Measurements from ENCODE around the gene SEMA3C. TPM values are rescaled to one million over a fixed set of nuclear protein-coding genes. Genes with fewer than 3 reads are reported as not detected.
A peak's percentile ranks its signal among the peaks of the same experiment; 100 is the strongest.

The SEMA3C gene
- total RNA-seq, 1 donor from 2014 or later: 496 TPM

- peaks cover 45% of the 10 kb centered on the region for H3K4me1 Mint-ChIP-seq
- H3K27me3 Mint-ChIP-seq (ENCODE audit: low read depth): no peaks in the 10 kb centered on the region
- peaks cover 9% of the 10 kb centered on the region for H3K9me3 Mint-ChIP-seq
- no peak overlapping the region for H3K4me3 Mint-ChIP-seq
- peaks cover 17% of the 10 kb centered on the region for H3K36me3 Mint-ChIP-seq
- DNase-seq (ENCODE audit: low spot score in 2 of 2, unreplicated experiment in 2 of 2): no peak
- TF ChIP-seq CTCF (IDR thresholded peaks at IDR 0.05; ENCODE audit: unreplicated experiment): no peak
- H3K27ac Mint-ChIP-seq: peak overlapping the region; percentile 64
These were observed 62.1 kb downstream of the SEMA3C start for GRCh38 chr7:80856769-80857168.

DNA sequence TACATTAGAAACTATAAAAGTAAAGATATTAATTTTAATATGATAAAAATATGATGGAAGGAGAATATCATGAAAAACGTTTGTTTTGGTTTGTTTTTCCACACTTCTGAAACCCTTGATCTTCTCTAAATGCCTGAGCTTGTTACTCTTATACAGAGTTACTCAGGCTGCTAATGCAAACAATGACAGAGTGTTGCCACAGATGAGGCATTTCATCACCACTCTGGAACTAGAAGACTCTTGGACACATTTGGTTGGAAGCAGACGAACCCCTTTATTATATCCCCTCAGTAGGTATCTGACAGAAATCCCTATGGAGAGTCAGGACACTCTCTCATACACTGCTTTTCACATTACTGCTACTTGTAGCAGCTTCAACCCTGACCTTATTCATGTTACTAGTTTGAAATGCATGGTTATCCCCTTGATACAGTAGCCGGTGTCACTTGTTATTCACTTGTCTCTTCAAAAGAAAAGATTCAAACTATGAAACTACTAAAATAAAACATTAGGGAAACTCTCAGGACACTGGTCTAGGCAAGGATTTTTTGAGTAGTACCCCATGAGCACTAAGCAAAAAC, 66.9 kb downstream of the SEMA3C start:
- Mint-ChIP-seq H3K4me1 (peaks cover 43% of the 10 kb centered on the region), H3K4me3 (no peak overlapping the region), H3K36me3 (peaks cover 14% of the 10 kb centered on the region), H3K27ac (peak overlapping the region; percentile 59), H3K9me3 (peaks cover 7% of the 10 kb centered on the region), H3K27me3 (ENCODE audit: low read depth) (no peaks in the 10 kb centered on the region)
- DNase-seq (ENCODE audit: low spot score in 2 of 2, unreplicated experiment in 2 of 2): no peak
- no peak for TF ChIP-seq CTCF (IDR thresholded peaks at IDR 0.05; ENCODE audit: unreplicated experiment)

GRCh38 chr7:80848841-80849240, 70.0 kb downstream of the SEMA3C start:
- Mint-ChIP-seq H3K27ac (peak overlapping the region; percentile 54), H3K9me3 (peaks cover 7% of the 10 kb centered on the region), H3K36me3 (peaks cover 22% of the 10 kb centered on the region), H3K4me3 (no peak overlapping the region), H3K4me1 (peaks cover 46% of the 10 kb centered on the region), H3K27me3 (ENCODE audit: low read depth) (no peaks in the 10 kb centered on the region)
- DNase-seq (ENCODE audit: low spot score in 2 of 2, unreplicated experiment in 2 of 2): no peak
- TF ChIP-seq CTCF (IDR thresholded peaks at IDR 0.05; ENCODE audit: unreplicated experiment): no peak

DNA sequence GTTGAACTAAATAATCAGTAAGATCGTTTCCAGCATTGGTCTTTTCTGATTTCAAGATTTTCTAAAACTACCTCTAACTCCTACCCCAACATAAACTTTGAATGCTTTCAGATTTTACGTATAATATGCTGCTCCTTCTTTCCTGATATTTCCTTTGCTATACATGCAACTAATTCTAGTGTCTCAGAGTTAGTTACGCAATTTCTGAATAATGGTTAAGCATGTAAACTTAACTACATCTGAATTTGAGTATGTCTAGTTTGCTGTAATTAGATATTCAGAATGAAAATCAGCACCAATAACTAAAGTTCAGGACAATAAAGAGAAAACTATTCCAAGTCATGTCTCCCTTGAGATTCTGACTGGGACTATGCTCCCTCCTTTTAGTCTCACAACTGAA, 71.0 kb downstream of the SEMA3C start:
- Mint-ChIP-seq H3K9me3 (peaks cover 1% of the 10 kb centered on the region), H3K4me1 (peaks cover 53% of the 10 kb centered on the region), H3K36me3 (peaks cover 16% of the 10 kb centered on the region), H3K27ac (no peak overlapping the region), H3K4me3 (no peak overlapping the region), H3K27me3 (ENCODE audit: low read depth) (no peaks in the 10 kb centered on the region)
- no peak for TF ChIP-seq CTCF (IDR thresholded peaks at IDR 0.05; ENCODE audit: unreplicated experiment)
- no peak for DNase-seq (ENCODE audit: low spot score in 2 of 2, unreplicated experiment in 2 of 2)

DNA sequence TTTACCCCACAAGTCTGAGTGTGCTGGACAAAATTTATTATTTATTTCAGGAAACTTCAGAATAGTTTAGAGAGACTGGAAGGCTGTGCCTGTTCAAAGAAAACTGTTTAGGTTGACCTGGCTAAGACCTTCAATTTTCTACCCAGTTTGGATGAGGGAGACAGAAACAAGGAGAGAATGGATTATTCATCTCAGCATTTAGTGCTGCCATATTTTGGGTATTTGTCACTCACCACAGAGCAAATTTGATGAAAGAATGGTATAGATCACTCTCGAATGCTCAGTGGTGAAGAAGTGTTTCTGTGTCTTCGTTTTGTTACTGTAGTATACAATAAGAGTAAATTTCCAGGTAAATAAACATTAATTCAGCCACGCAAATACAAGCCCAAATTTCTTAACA, 71.8 kb downstream of the SEMA3C start:
- Mint-ChIP-seq H3K9me3 (no peaks in the 10 kb centered on the region), H3K4me1 (peaks cover 58% of the 10 kb centered on the region), H3K27me3 (ENCODE audit: low read depth) (no peaks in the 10 kb centered on the region), H3K4me3 (no peak overlapping the region), H3K36me3 (peaks cover 10% of the 10 kb centered on the region), H3K27ac (peak overlapping the region; percentile 5)
- no peak for DNase-seq (ENCODE audit: low spot score in 2 of 2, unreplicated experiment in 2 of 2)
- no peak for TF ChIP-seq CTCF (IDR thresholded peaks at IDR 0.05; ENCODE audit: unreplicated experiment)

DNA sequence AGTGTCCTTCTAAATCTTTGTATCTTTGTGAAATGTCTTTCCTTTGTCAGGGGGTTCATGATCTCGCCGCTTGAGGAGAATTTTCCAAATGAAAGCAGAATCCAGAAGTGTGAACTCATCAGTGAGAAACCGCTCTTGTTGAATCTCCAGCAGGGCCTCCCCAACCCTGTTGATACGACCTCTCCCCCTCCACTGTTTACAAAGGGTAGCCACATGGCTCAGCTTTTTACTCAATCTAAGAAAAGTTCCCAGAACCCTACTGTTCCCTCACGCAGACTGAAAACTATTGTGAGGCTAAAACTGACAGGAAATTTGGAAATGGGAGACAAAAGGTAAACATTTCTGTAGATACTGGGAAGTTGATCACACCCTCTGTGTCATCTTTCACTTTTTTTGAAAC, 73.9 kb downstream of the SEMA3C start:
- Mint-ChIP-seq H3K4me1 (peaks cover 64% of the 10 kb centered on the region), H3K27me3 (ENCODE audit: low read depth) (no peaks in the 10 kb centered on the region), H3K9me3 (no peaks in the 10 kb centered on the region), H3K4me3 (no peak overlapping the region), H3K36me3 (peaks cover 7% of the 10 kb centered on the region), H3K27ac (peak overlapping the region; percentile 85)
- no peak for TF ChIP-seq CTCF (IDR thresholded peaks at IDR 0.05; ENCODE audit: unreplicated experiment)
- no peak for DNase-seq (ENCODE audit: low spot score in 2 of 2, unreplicated experiment in 2 of 2)
